LNCaP clone FGC (cell line): ENCODE data around the gene CALD1.
A peak's percentile ranks its signal among the peaks of the same experiment; 100 is the strongest.

ENCODE experiments used
- DNase-seq: peaks from one replicate; pipeline ENCODE4 v3.0.0-alpha.2; 2011; ENCODE audit warnings: low read depth
- H3K4me3 ChIP-seq: 2 replicates; pipeline ENCODE4 v1.5.1; 2011; ENCODE audit warnings: mild to moderate bottlenecking, low read depth, low read length, control low read depth
- TF ChIP-seq, protein P1 (sequence below): IDR thresholded peaks from 2 replicates; pipeline ENCODE4 v1.5.1; 2012; ENCODE audit warnings: mild to moderate bottlenecking; ENCODE audit not compliant: control insufficient read depth, insufficient read depth; ENCODE audit errors: extremely low read depth

CALD1 gene

DNA sequence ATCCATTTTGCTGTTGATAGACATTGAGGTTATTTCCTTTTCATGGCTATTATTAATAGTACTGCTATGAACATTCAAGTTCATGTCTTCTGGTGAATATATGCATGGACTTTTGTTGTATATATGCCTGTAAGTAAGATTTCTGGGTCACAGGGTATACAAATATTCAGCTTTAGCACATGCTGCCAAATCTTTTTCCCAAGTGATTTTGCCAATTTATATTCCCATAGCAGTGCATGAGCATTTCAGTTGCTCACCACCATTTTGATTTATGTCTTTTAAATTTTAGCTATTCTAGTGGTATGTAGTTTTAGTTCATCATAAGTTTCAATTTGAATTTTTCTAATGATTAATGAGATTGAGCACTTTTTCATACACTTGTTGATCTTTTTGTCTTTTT lies 59.9 kb downstream of the CALD1 start:
- no peak overlapping the region for H3K4me3 ChIP-seq
- TF ChIP-seq, protein P1, sequence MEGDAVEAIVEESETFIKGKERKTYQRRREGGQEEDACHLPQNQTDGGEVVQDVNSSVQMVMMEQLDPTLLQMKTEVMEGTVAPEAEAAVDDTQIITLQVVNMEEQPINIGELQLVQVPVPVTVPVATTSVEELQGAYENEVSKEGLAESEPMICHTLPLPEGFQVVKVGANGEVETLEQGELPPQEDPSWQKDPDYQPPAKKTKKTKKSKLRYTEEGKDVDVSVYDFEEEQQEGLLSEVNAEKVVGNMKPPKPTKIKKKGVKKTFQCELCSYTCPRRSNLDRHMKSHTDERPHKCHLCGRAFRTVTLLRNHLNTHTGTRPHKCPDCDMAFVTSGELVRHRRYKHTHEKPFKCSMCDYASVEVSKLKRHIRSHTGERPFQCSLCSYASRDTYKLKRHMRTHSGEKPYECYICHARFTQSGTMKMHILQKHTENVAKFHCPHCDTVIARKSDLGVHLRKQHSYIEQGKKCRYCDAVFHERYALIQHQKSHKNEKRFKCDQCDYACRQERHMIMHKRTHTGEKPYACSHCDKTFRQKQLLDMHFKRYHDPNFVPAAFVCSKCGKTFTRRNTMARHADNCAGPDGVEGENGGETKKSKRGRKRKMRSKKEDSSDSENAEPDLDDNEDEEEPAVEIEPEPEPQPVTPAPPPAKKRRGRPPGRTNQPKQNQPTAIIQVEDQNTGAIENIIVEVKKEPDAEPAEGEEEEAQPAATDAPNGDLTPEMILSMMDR, result no peak
- no peak for DNase-seq

DNA sequence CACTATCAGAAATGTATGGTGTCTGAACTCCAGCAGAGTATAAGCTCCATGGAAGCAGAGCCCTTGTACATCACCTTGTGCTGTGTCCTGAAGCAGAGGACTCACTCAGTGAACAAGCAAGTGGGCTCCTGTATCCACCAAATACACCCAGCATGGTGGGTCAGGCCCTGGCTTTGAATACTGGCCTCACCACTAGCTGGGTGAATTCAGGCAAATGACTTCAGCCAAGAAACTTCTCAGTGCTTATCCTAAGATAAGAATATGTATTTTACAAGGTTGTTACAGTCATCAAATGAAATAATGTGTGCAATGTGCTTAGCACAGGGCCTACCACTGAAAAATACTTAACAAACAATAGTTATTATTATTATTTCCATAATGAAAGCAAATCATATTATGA lies 62.6 kb downstream of the CALD1 start:
- H3K4me3 ChIP-seq, result no peak overlapping the region
- no peak for DNase-seq
- TF ChIP-seq, protein P1, result no peak

DNA sequence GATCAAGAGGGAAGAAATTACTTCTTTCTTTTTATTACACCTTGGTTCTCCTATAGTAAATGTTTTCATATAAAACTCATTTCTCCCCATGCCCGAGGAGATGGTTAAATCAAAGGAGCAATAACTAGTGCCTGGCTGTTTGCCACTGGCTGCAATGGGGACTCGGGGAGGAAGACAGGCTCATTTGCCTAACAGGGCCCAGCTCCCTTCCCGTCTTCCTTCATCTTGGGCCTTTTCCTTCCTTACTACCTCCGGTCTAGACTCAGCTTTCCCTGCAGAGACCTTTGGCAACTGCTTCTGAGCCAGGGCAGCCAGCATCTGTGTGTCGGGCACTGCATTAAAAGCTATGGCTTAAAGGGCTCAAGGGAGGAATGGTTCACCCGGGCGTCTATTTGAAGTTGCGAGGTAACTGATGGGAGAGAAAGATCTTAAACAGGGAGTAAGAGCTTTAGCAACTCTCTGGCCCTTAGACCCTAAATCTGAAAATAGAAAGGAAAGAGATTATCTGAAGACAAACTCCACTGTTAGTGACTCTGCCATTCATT lies 63.5 kb downstream of the CALD1 start:
- H3K4me3 ChIP-seq, result no peak overlapping the region
- DNase-seq, result no peak
- TF ChIP-seq, protein P1, result no peak

DNA sequence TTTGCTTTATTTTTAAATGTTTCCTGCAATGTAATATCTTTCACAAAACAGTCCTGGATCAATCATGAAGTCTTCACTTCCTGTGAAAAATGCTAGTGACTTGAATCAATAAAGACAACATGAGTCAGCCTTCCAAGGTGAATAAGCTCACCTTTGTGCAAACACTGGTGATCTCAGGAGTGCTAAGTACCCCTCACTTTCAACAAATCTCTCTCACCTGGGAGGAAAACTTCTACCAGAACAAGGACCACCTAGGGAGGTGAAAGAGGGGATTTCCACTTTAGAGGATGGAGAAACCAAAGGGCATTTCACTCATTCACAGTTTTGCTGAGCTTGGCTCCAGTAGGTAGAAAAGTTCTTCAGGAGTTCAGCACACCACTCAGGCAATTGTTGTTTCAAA lies 64.8 kb downstream of the CALD1 start:
- TF ChIP-seq, protein P1, result no peak
- DNase-seq, result no peak
- H3K4me3 ChIP-seq, result no peak overlapping the region

DNA sequence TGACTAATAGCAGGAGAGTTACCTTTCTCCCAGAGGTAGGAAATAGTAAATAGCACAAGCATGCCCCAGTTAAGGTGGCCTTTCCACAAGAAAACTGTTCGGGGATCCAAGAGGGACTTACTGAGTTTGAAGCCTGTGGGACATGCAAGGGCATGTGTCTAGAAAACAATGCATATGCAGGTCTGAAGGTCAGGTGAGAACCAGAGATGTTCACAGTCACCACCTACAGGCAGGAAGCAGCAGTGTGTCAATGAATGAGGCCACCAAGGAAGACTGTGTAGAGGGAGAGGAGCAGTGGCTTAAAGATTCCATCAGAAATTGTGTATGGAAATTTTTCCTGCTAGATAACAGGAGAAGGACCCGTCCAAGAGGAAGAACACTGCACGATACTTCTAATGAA lies 66.0 kb downstream of the CALD1 start:
- H3K4me3 ChIP-seq, result no peak overlapping the region
- DNase-seq, result no peak
- TF ChIP-seq, protein P1, result peak; percentile 37; the same call in 1 of the 2 replicates

DNA sequence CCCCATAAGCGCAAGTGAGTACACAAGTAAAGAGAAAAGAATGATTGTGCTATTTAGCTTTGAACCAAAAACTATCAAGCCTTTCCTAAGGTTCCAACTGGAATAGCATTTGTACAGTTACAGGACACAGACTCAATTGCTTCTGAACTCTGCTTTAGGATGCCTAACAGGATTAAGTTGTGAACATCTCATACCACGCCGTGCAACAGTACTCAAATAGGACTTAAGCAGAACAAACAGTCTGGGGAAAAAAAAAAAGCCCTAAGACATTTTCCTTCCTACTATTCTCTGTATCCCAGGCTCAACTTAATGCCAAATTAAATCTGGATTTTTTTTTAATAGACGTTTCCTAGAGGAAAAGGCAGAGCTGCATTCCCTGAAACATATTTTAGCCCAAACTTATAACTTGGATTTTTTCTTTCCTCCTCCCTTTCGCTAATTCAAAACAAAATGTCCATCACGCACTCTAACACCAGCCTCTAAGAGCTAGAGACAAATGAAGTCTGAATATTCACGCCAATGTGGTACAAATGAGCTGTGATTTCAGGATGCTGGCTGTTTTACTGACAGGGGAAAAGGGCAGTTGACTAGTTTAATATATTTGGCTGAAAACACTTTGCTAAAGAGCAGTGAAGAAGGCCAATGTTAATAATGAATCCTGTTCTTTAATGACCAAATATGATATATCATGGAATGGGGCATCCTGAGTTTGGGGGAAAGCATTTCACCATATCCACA lies 68.6 kb downstream of the CALD1 start:
- no peak for DNase-seq
- H3K4me3 ChIP-seq, result no peak overlapping the region
- TF ChIP-seq, protein P1, result no peak

DNA sequence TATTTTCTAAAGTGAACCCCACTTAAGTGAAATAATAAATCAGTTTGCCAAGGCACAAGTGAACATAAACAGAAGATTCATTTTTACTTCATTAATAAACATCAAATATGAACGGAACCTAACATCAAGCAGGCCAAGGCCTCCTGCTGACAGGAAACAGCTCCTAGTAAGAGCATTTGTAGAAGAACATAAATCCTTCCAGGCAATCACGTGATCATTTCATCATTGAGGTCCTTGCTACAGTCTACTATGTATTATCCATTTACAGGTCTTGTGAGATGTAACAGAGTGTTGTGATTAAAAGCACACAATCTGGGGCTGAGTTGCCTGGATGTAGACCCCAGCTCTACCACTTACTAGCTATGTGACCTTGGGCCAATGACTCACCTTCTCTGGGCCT lies 70.6 kb downstream of the CALD1 start:
- TF ChIP-seq, protein P1, result no peak
- no peak overlapping the region for H3K4me3 ChIP-seq
- no peak for DNase-seq
